IPS-15b (cell line): ENCODE results near the gene PKP3.
A peak's percentile ranks its signal among the peaks of the same experiment; 100 is the strongest.
"Not testable (repeated sequence)": the region's sequence is repeated elsewhere in the genome, so short reads cannot be mapped to it uniquely, and the experiment has no call there.

ENCODE experiments used
- H3K27me3 ChIP-seq: one replicate; pipeline ENCODE4 v1.6.1; 2013; ENCODE audit warnings: low read length; ENCODE audit not compliant: control insufficient read depth, insufficient read depth
- H3K36me3 ChIP-seq: one replicate; pipeline ENCODE4 v1.6.1; 2013; ENCODE audit warnings: low read length; ENCODE audit not compliant: control insufficient read depth, insufficient read depth
- H3K4me1 ChIP-seq: one replicate; pipeline ENCODE4 v1.6.1; 2013; ENCODE audit warnings: mild to moderate bottlenecking, low read length; ENCODE audit not compliant: control insufficient read depth, insufficient read depth
- H3K4me3 ChIP-seq: one replicate; pipeline ENCODE4 v1.5.1; 2013; ENCODE audit warnings: low read depth, low read length
- H3K9ac ChIP-seq: one replicate; pipeline ENCODE4 v1.6.1; 2013; ENCODE audit warnings: low read depth, mild to moderate bottlenecking, low read length
- H3K9me3 ChIP-seq: one replicate; pipeline ENCODE4 v1.6.1; 2013; ENCODE audit warnings: mild to moderate bottlenecking, low read length; ENCODE audit not compliant: control insufficient read depth, insufficient read depth

Gene PKP3, protein sequence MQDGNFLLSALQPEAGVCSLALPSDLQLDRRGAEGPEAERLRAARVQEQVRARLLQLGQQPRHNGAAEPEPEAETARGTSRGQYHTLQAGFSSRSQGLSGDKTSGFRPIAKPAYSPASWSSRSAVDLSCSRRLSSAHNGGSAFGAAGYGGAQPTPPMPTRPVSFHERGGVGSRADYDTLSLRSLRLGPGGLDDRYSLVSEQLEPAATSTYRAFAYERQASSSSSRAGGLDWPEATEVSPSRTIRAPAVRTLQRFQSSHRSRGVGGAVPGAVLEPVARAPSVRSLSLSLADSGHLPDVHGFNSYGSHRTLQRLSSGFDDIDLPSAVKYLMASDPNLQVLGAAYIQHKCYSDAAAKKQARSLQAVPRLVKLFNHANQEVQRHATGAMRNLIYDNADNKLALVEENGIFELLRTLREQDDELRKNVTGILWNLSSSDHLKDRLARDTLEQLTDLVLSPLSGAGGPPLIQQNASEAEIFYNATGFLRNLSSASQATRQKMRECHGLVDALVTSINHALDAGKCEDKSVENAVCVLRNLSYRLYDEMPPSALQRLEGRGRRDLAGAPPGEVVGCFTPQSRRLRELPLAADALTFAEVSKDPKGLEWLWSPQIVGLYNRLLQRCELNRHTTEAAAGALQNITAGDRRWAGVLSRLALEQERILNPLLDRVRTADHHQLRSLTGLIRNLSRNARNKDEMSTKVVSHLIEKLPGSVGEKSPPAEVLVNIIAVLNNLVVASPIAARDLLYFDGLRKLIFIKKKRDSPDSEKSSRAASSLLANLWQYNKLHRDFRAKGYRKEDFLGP

DNA sequence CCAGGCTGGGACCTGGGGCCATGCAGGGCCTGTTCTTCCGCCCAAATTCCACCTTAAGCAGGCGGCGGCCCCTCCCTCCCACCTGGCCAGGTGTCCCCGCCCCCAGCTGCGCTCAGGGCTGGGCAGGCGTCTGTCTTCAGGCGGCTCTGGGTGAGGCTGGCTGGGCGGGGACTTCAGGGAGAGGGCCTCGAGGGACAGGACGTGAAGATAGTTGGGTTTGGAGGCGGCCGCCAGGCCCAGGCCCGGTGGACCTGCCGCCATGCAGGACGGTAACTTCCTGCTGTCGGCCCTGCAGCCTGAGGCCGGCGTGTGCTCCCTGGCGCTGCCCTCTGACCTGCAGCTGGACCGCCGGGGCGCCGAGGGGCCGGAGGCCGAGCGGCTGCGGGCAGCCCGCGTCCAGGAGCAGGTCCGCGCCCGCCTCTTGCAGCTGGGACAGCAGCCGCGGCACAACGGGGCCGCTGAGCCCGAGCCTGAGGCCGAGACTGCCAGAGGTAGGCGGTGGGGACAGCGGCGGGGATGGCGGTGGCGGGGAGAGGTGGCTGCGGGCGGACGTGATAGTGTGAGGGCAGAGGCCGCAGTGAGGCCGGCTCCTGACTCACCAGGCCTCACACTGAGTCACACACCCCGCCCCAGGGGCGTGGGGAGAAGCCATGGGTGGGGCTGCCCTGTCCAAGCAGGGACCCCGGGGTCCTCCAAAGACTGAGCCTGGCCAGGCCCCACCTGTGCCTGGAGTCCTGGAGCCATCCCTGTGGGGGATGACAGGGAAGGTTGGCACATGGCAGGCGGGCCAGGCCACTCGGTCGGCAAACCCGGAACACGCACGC, at the start of gene PKP3:
Gene PKP3, plus strand, starts transcription at position 176 of the 824 bp plus-strand sequence. Its CDS starts 84 bp downstream, at position 260.
- H3K4me3 ChIP-seq: peak within 1 kb of the TSS; percentile 32
- H3K9ac ChIP-seq: peak within 1 kb of the TSS; percentile 47
- H3K9me3 ChIP-seq: no peaks in the 10 kb centered on the region
- no peaks in the 10 kb centered on the region for H3K4me1 ChIP-seq
- H3K27me3 ChIP-seq: no peaks in the 10 kb centered on the region
- H3K36me3 ChIP-seq: peaks cover 18% of the 10 kb centered on the region

DNA sequence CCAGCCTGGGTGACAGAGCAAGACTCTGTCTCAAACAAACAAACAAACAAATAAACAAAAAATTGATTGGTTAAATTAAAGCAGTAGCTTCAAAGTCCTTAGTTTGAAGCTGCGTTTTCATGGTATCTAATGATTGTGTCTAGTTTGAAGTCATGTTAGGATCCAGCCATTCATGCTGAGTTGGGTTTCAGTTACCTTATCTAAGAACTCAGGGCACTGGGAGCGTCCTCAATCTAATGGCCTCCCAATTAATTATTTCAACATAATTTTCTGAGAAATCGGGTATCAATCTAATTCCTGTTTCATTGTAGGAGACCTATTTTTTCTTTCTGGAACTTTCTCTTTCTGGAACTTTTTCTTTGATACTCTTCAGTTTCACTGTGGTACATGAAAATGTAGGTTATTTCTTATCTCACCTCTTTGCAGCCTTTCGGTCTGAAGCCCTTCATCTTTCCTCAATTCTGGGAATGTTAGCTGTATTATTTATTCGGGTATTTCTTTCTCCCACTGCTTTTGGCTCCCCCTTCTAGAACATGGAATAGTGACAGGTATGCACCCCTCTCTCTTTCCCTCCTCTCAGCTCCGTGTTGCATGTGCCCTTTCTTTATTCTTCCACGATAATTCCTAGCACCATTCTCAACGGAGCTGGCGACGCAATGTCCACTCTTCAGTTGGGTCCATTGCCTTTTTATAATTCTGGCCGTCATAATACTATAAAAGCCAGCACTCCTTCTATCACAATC, 49.0 kb upstream of the PKP3 start:
- Histone ChIP-seq H3K36me3 (no peaks in the 10 kb centered on the region), H3K27me3 (no peaks in the 10 kb centered on the region), H3K9me3 (no peaks in the 10 kb centered on the region), H3K4me3 (no peak overlapping the region), H3K4me1 (peaks cover 20% of the 10 kb centered on the region), H3K9ac (no peak overlapping the region)

DNA sequence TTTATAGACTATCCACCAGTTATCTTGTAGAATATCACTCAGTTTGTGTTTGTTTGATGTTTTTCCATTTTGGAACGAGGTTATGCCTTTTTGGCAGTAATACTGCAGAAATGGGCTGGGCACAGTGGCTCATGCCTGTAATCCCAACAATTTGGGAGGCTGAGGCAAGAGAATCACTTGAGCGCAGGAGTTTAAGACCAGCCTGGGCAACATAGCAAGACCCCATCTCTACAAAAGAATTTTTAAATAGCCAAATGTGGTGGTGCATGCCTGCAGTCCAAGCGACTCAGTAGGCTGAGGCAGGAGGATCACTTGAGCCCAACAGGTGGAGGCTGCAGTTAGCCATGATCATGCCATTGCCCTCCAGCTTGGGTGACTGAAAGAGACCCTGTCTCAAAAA, 47.5 kb upstream of the PKP3 start:
- H3K27me3 ChIP-seq: no peaks in the 10 kb centered on the region
- no peak overlapping the region for H3K9ac ChIP-seq
- H3K4me3 ChIP-seq: no peak overlapping the region
- H3K9me3 ChIP-seq: no peaks in the 10 kb centered on the region
- peaks cover 11% of the 10 kb centered on the region for H3K4me1 ChIP-seq
- H3K36me3 ChIP-seq: no peaks in the 10 kb centered on the region

DNA sequence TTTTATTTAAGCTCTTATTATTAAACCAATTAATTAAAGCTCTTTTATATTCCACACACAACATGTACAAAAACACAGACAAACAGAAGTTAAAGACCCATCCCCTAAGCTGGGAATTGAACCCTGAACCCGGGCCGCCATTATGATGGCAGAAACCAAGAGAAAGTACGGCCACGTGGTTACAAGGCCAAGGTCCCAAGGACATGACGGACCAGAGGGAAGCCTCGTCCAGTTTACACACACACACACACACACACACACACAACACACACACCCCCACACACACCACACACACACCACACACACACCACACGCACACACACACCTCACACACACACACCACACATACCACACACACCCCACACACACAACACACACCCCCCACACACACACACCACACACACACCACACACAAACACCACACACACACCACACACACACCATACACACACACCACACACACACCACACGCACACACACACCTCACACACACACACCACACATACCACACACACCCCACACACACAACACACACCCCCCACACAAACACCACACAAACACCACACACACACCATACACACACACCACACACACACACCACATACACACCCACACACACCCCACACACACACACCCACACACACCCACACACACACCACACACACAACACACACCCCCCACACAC, 44.6 kb upstream of the PKP3 start:
- H3K9ac ChIP-seq: not testable (repeated sequence)

DNA sequence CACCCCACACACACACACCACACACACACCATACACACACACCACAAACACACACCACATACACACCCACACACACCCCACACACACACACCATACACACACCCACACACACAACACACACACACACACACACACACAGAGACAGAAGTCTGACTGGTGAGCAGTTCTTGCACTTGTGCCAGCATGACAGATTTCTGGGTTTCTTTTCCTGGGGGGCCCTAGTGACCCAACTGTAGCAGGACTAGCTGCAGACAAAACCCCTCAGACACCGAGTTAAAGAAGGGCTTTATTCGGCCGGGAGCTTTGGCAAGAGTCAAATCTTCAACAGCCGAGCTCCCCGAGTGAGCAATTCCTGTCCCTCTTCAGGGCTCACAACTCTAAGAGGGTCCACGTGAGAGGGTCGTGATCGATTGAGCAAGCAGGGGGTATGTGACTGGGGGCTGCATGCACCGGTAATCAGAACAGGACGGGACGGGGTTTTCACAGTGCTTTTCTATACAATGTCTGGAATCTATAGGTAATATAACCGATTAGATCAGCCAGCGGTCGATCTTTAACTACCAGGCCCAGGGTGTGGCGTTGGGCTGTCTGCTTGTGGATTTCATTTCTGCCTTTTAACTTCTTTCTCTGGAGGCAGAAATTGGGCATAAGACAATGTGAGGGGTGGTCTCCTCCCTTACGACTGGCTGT, 43.8 kb upstream of the PKP3 start:
- H3K9me3 ChIP-seq, H3K27me3 ChIP-seq, H3K4me3 ChIP-seq, H3K4me1 ChIP-seq, H3K36me3 ChIP-seq, H3K9ac ChIP-seq: not testable (repeated sequence)

More for the DNA sequence above, 44.6 kb upstream of the PKP3 start:
- not testable (repeated sequence) for H3K4me3 ChIP-seq, H3K36me3 ChIP-seq, H3K27me3 ChIP-seq, H3K9me3 ChIP-seq, H3K4me1 ChIP-seq

DNA sequence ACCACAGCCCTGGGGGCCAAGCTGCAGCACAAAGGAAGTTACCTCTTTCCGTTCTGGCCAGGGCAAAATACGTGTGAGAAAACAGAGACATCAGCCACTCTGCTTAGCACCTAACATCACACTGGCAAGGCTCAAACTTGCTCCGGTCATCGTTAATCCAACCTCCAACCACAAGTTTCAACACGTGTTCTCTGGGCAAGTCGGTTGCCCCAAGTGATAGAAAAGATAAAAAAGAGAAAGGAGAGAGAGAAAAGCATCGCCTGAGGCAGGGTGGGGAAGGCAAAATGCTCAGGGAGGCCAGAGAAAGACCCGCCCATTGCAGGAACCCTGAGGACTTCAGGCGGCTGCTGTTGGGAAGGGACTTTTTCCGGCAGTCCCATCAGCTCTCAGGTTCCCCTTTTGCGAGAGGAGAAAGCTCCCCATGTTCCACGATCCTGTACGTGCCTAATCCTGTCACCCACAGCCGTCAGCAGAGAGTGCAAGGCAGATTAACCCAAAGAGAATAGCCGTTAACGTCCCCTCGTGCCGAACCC, 43.2 kb upstream of the PKP3 start:
- no peaks in the 10 kb centered on the region for H3K4me1 ChIP-seq
- no peaks in the 10 kb centered on the region for H3K9me3 ChIP-seq
- no peaks in the 10 kb centered on the region for H3K27me3 ChIP-seq
- H3K4me3 ChIP-seq: no peak overlapping the region
- no peaks in the 10 kb centered on the region for H3K36me3 ChIP-seq
- H3K9ac ChIP-seq: no peak overlapping the region

DNA sequence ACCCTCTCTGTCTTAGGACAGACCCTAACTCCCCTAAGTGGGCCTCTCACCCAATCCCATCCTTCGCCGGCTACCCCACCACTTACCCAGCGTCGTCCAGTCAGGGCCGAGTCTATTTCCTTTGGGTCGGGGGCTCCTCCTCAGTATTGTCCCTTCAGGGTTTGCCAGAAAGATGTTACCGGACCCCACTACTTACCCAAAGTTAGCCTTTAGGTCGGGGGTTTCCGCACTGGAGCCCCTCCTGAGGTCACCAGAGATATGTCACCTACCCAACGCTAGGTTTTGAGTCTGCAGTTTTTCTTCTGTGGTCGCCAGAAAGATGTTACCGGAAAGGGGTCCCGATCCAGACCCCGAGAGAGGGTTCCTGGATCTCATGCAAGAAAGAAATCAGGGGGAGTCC, 42.6 kb upstream of the PKP3 start:
- no peak overlapping the region for H3K4me3 ChIP-seq
- H3K9me3 ChIP-seq: no peaks in the 10 kb centered on the region
- no peak overlapping the region for H3K9ac ChIP-seq
- H3K27me3 ChIP-seq: no peaks in the 10 kb centered on the region
- H3K4me1 ChIP-seq: no peaks in the 10 kb centered on the region
- no peaks in the 10 kb centered on the region for H3K36me3 ChIP-seq

DNA sequence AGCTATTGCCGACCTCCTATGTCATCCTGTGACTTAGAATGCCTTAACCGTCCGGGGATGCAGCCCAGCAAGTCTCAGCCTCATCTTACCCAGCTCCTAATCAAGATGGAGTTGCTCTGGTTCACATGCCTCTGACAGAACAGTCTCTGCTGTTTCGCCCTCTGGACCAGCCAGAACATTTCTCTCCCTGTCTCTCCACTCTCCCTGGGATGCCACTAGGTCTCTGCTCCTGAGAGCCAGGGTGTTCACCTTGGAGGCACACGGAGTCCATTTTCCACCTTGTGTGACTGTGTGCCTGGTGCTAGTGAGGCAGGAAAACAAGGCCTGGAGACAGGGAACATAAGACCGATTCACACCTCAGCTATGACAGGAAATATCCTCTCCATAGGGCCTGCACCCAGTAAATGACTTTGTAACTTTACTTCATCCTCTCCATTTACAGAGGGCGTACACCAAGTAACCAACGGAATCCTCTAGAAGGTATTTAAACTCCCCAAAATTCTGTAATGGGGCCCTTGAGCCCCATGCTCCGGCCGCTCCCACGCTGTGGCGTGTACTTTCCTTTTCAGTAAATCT, 41.5 kb upstream of the PKP3 start:
- H3K9ac ChIP-seq: no peak overlapping the region
- H3K9me3 ChIP-seq: no peaks in the 10 kb centered on the region
- H3K4me3 ChIP-seq: no peak overlapping the region
- H3K4me1 ChIP-seq: no peaks in the 10 kb centered on the region
- H3K36me3 ChIP-seq: no peaks in the 10 kb centered on the region
- no peaks in the 10 kb centered on the region for H3K27me3 ChIP-seq

DNA sequence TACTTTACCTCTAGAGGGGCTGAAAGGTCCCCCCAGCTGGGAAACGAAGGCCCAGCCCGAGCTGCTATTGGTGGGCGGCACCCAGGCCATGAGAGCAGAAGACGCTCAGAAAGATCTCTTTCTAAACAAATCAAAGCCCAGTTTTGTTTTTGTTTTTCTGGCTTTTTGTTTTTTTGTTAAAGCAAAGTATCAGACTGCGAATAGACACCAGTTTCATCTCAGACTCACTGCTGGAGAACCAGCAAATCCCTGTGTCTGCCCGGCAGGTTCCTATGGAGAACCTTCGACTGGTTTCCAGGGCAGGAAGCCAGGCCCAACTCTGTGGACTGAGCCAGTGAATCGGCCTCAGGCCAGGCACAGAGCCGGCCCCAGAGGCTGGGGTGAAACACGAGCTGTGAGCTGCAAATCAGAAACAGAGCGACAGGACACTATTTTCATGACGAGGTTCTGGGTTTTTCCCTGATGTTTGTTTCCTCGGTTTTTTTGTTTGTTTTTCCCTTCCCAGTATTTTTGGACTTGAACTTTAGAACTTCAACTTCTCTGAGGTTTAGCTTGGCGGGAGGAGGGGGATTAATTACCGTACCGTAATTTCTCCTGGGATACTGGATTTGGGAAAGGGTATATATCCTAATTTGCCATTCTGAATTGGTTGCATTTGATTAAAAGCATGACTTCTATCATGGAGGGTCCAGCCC, 40.7 kb upstream of the PKP3 start:
- Histone ChIP-seq H3K36me3 (no peaks in the 10 kb centered on the region), H3K4me3 (no peak overlapping the region), H3K9me3 (no peaks in the 10 kb centered on the region), H3K4me1 (no peaks in the 10 kb centered on the region), H3K9ac (no peak overlapping the region), H3K27me3 (no peaks in the 10 kb centered on the region)
